ENCODE results near the gene DUSP9.

DNA sequence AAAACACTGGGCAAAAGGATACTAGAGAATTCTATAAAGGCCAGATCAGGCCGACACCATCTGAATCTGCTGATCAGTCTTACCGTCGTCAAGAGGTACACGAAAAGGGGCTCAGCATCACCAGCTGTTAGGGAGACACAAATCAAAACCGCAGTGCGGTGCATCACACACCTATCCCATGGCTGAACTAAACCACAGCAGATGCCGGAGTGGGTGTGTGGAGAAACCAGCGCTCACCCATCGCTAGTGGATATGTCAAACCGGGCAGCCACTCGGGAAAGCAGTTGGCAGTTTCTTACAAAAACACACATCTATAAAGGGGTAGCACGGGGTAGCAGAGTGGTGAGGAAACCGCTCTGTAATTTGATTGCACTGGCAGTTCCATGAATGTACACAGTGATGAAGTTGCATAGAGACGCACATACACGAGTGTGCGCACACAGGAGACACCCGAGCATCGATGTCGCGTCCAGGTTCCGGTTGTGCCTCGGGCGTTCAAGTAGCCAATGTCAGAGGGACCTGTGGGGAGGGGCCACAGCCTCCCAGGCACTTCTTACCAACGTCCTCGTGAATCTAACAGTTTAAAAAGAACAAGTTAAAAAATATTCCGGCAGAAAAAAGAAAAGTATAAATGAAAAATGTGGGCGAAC, 24.9 kb upstream of the DUSP9 start:
- TF ChIP-seq ZFP3 (CRISPR knock-in tag; IDR thresholded peaks at IDR 0.05): no peak
- no peak for TF ChIP-seq ISL1 (CRISPR knock-in tag; IDR thresholded peaks at IDR 0.05)
- TF ChIP-seq, protein P1, sequence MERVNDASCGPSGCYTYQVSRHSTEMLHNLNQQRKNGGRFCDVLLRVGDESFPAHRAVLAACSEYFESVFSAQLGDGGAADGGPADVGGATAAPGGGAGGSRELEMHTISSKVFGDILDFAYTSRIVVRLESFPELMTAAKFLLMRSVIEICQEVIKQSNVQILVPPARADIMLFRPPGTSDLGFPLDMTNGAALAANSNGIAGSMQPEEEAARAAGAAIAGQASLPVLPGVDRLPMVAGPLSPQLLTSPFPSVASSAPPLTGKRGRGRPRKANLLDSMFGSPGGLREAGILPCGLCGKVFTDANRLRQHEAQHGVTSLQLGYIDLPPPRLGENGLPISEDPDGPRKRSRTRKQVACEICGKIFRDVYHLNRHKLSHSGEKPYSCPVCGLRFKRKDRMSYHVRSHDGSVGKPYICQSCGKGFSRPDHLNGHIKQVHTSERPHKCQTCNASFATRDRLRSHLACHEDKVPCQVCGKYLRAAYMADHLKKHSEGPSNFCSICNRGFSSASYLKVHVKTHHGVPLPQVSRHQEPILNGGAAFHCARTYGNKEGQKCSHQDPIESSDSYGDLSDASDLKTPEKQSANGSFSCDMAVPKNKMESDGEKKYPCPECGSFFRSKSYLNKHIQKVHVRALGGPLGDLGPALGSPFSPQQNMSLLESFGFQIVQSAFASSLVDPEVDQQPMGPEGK (CRISPR knock-in tag; IDR thresholded peaks at IDR 0.05; ENCODE audit: borderline replicate concordance): no peak
- TF ChIP-seq RARB (CRISPR knock-in tag; IDR thresholded peaks at IDR 0.05): no peak
- TF ChIP-seq ZNF565 (CRISPR knock-in tag; conservative IDR thresholded peaks at IDR 0.05; ENCODE audit: low read depth): no peak
- no peak for TF ChIP-seq ESRRG (CRISPR knock-in tag; IDR thresholded peaks at IDR 0.05)
- no peak for TF ChIP-seq SNAI2 (CRISPR knock-in tag; IDR thresholded peaks at IDR 0.05)

All from SK-N-SH treated with all-trans-retinoic acid at 6 μM for 48 hours (cell line).